GM23338 (cell line): ENCODE results near the gene ARID3B. TPM values are rescaled to one million over a fixed set of nuclear protein-coding genes. Genes with fewer than 3 reads are reported as not detected.
"Not testable (repeated sequence)": the region's sequence is repeated elsewhere in the genome, so short reads cannot be mapped to it uniquely, and the experiment has no call there.

Source experiments
- ATAC-seq: fragments of 200-7000 bp; cut with Tn5 transposase; 3 replicates; pipeline ENCODE4 v1.9.1; 2020
- DNase-seq: peaks from one replicate; pipeline ENCODE4 v3.0.0-alpha.2; 2015; ENCODE audit warnings: low spot score
- H2AFZ ChIP-seq: fragments of 200-600 bp; sonication (generic); 2 replicates; pipeline ENCODE4 v1.8.0; 2016; ENCODE audit warnings: antibody characterized with exemption, mild to moderate bottlenecking, moderate library complexity
- H3F3A ChIP-seq: fragments of 200-600 bp; sonication (generic); replicated peaks from 2 replicates; pipeline ENCODE4 v1.8.0; 2017; ENCODE audit warnings: antibody characterized with exemption, mixed run types, low read depth
- H3K27ac ChIP-seq: fragments of 200-600 bp; sonication (generic); 2 replicates; pipeline ENCODE4 v1.6.1; 2016; ENCODE audit warnings: low read depth
- H3K27me3 ChIP-seq: fragments of 200-600 bp; sonication (generic); 2 replicates; pipeline ENCODE4 v1.8.0; 2016; ENCODE audit warnings: mild to moderate bottlenecking, mixed run types, moderate library complexity; ENCODE audit not compliant: insufficient read depth
- H3K36me3 ChIP-seq: fragments of 200-600 bp; sonication (generic); 2 replicates; pipeline ENCODE4 v1.8.0; 2016; ENCODE audit warnings: mild to moderate bottlenecking; ENCODE audit not compliant: insufficient read depth
- H3K4me1 ChIP-seq: fragments of 200-600 bp; sonication (generic); 2 replicates; pipeline ENCODE4 v1.8.0; 2016; ENCODE audit warnings: mild to moderate bottlenecking, moderate library complexity; ENCODE audit not compliant: insufficient read depth
- H3K4me2 ChIP-seq: fragments of 200-600 bp; sonication (generic); 2 replicates; pipeline ENCODE4 v1.7.1; 2017; ENCODE audit warnings: mixed run types
- H3K4me3 ChIP-seq: fragments of 200-600 bp; sonication (generic); 2 replicates; pipeline ENCODE4 v1.6.1; 2016; ENCODE audit warnings: mixed run types
- H3K79me2 ChIP-seq: fragments of 200-600 bp; sonication (generic); replicated peaks from 2 replicates; pipeline ENCODE4 v1.8.0; 2017; ENCODE audit warnings: mild to moderate bottlenecking; ENCODE audit not compliant: insufficient read depth
- H3K9me2 ChIP-seq: fragments of 200-600 bp; sonication (generic); 2 replicates; pipeline ENCODE4 v1.8.0; 2017; ENCODE audit not compliant: insufficient read depth
- H4K20me1 ChIP-seq: fragments of 200-600 bp; sonication (generic); replicated peaks from 2 replicates; pipeline ENCODE4 v1.8.0; 2017; ENCODE audit warnings: mild to moderate bottlenecking; ENCODE audit not compliant: insufficient read depth
- H3K27ac Mint-ChIP-seq: 2 replicates; pipeline ENCODE4 v1.8.0; 2020; ENCODE audit warnings: inconsistent platforms, mild to moderate bottlenecking, moderate library complexity, mixed read lengths
- H3K27me3 Mint-ChIP-seq: 3 replicates; pipeline ENCODE4 v1.8.0; 2022; ENCODE audit warnings: low read depth, mild to moderate bottlenecking, moderate library complexity, mixed read lengths, inconsistent platforms; ENCODE audit not compliant: insufficient read depth, poor library complexity
- H3K36me3 Mint-ChIP-seq: 3 replicates; pipeline ENCODE4 v1.8.0; 2021; ENCODE audit warnings: low read depth, mild to moderate bottlenecking, inconsistent platforms, moderate library complexity, mixed read lengths
- H3K4me1 Mint-ChIP-seq: 3 replicates; pipeline ENCODE4 v1.8.0; 2020; ENCODE audit warnings: mild to moderate bottlenecking, inconsistent platforms, mixed read lengths
- H3K4me3 Mint-ChIP-seq: 3 replicates; pipeline ENCODE4 v1.8.0; 2021; ENCODE audit warnings: moderate library complexity, mild to moderate bottlenecking, inconsistent platforms, mixed read lengths
- H3K9me3 Mint-ChIP-seq: 3 replicates; pipeline ENCODE4 v1.8.0; 2020; ENCODE audit warnings: moderate library complexity, mild to moderate bottlenecking, inconsistent platforms, mixed read lengths
- CREB1 ChIP-seq: fragments of 250-450 bp; sonication (Bioruptor Pico); IDR thresholded peaks from 2 replicates; pipeline ENCODE4 v1.5.0; 2020; ENCODE audit warnings: low read depth, mild to moderate bottlenecking, moderate library complexity
- EZH2 ChIP-seq: fragments of 200-600 bp; sonication (generic); IDR thresholded peaks from one replicate; pipeline ENCODE4 v1.8.0; 2017; ENCODE audit warnings: antibody characterized with exemption, mild to moderate bottlenecking, low read depth; ENCODE audit not compliant: unreplicated experiment
- EZH2phosphoT487 ChIP-seq: fragments of 200-600 bp; sonication (generic); IDR thresholded peaks from one replicate; pipeline ENCODE4 v1.8.1; 2018; ENCODE audit warnings: antibody characterized with exemption; ENCODE audit not compliant: unreplicated experiment
- POLR2AphosphoS5 ChIP-seq: IDR thresholded peaks from 2 replicates; pipeline ENCODE4 v1.6.1; 2016; ENCODE audit warnings: antibody characterized with exemption, low read depth
- STAT1 ChIP-seq: IDR thresholded peaks from one replicate; pipeline ENCODE4 v1.6.1; 2016; ENCODE audit warnings: antibody characterized with exemption; ENCODE audit not compliant: unreplicated experiment
- polyA plus RNA-seq: library from polyadenylated mRNA; unstranded; fragments of >200 nt; fragmentation: Nextera tagmentation; extraction: Ambion mirVana; gene quantifications from 2 replicates; pipeline ENCODE4 v1.2.1, GENCODE V29; 2016
- total RNA-seq: library from RNA; depleted of rRNA; stranded (reverse); fragments of >200 nt; shearing (Covaris generic); gene quantifications from 2 replicates; pipeline ENCODE4 v1.2.3, GENCODE V29; 2014
- TF ChIP-seq, protein P1 (sequence below): fragments of 250-450 bp; sonication (Bioruptor Pico); IDR thresholded peaks from 2 replicates; pipeline ENCODE4 v1.5.0; 2020; ENCODE audit warnings: mild to moderate bottlenecking, moderate library complexity
- TF ChIP-seq, protein P2 (sequence below): IDR thresholded peaks from one replicate; pipeline ENCODE4 v1.6.1; 2018; ENCODE audit warnings: antibody characterized with exemption; ENCODE audit not compliant: unreplicated experiment

ARID3B gene
- total and polyA plus RNA-seq, 2 experiments from 2014 or later, result 65.5 to 147 TPM

DNA sequence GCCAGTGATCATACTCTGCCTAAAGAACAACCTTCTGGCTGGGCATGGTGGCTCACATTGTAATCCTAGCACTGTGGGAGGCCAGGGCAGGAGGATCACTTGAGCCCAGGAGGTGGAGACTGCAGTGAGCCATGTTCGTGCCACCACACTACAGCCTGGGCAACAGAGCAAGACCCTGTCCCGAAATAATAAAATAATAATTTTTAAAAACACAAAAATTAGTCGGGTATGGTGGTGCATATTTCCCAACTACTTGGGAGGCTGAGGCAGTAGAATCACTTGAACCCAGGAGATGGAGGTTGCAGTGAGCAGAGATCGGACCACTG, 34.5 kb upstream of the ARID3B start (continued):
- TF ChIP-seq, protein P1, sequence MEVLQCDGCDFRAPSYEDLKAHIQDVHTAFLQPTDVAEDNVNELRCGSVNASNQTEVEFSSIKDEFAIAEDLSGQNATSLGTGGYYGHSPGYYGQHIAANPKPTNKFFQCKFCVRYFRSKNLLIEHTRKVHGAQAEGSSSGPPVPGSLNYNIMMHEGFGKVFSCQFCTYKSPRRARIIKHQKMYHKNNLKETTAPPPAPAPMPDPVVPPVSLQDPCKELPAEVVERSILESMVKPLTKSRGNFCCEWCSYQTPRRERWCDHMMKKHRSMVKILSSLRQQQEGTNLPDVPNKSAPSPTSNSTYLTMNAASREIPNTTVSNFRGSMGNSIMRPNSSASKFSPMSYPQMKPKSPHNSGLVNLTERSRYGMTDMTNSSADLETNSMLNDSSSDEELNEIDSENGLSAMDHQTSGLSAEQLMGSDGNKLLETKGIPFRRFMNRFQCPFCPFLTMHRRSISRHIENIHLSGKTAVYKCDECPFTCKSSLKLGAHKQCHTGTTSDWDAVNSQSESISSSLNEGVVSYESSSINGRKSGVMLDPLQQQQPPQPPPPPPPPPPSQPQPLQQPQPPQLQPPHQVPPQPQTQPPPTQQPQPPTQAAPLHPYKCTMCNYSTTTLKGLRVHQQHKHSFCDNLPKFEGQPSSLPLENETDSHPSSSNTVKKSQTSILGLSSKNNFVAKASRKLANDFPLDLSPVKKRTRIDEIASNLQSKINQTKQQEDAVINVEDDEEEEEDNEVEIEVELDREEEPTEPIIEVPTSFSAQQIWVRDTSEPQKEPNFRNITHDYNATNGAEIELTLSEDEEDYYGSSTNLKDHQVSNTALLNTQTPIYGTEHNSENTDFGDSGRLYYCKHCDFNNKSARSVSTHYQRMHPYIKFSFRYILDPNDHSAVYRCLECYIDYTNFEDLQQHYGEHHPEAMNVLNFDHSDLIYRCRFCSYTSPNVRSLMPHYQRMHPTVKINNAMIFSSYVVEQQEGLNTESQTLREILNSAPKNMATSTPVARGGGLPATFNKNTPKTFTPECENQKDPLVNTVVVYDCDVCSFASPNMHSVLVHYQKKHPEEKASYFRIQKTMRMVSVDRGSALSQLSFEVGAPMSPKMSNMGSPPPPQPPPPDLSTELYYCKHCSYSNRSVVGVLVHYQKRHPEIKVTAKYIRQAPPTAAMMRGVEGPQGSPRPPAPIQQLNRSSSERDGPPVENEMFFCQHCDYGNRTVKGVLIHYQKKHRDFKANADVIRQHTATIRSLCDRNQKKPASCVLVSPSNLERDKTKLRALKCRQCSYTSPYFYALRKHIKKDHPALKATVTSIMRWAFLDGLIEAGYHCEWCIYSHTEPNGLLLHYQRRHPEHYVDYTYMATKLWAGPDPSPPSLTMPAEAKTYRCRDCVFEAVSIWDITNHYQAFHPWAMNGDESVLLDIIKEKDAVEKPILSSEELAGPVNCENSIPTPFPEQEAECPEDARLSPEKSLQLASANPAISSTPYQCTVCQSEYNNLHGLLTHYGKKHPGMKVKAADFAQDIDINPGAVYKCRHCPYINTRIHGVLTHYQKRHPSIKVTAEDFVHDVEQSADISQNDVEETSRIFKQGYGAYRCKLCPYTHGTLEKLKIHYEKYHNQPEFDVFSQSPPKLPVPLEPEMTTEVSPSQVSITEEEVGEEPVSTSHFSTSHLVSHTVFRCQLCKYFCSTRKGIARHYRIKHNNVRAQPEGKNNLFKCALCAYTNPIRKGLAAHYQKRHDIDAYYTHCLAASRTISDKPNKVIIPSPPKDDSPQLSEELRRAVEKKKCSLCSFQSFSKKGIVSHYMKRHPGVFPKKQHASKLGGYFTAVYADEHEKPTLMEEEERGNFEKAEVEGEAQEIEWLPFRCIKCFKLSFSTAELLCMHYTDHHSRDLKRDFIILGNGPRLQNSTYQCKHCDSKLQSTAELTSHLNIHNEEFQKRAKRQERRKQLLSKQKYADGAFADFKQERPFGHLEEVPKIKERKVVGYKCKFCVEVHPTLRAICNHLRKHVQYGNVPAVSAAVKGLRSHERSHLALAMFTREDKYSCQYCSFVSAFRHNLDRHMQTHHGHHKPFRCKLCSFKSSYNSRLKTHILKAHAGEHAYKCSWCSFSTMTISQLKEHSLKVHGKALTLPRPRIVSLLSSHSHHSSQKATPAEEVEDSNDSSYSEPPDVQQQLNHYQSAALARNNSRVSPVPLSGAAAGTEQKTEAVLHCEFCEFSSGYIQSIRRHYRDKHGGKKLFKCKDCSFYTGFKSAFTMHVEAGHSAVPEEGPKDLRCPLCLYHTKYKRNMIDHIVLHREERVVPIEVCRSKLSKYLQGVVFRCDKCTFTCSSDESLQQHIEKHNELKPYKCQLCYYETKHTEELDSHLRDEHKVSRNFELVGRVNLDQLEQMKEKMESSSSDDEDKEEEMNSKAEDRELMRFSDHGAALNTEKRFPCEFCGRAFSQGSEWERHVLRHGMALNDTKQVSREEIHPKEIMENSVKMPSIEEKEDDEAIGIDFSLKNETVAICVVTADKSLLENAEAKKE (CRISPR knock-in tag), result no peak
- no peak for TF ChIP-seq EZH2

DNA sequence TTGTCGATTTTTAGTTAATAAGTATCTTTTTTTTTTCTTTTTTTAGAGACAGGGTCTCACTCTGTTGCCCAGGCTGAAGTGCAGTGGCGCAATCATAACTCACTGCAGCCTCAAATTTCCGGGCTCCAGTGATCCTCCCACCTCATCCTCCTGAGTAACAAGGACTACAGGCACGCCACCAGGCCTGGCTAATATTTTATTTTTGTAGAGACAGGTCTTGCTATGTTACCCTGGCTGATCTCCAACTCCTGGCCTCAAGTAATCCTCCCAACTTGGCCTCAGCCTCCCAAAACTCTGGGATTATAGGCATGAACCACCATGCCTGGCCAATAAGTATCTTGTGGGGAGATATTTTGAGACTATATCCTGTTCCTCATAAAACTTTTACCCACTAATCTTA, 29.4 kb upstream of the ARID3B start:
- no peaks in the 10 kb centered on the region for H3K36me3 Mint-ChIP-seq
- no peak overlapping the region for H3K27ac ChIP-seq
- no peak for DNase-seq
- no peak for ATAC-seq
- H3K9me2 ChIP-seq, result no peaks in the 10 kb centered on the region
- TF ChIP-seq STAT1, result no peak
- no peak for TF ChIP-seq POLR2AphosphoS5
- TF ChIP-seq CREB1 (CRISPR knock-in tag), result no peak
- no peak for TF ChIP-seq EZH2phosphoT487
- TF ChIP-seq, protein P2, sequence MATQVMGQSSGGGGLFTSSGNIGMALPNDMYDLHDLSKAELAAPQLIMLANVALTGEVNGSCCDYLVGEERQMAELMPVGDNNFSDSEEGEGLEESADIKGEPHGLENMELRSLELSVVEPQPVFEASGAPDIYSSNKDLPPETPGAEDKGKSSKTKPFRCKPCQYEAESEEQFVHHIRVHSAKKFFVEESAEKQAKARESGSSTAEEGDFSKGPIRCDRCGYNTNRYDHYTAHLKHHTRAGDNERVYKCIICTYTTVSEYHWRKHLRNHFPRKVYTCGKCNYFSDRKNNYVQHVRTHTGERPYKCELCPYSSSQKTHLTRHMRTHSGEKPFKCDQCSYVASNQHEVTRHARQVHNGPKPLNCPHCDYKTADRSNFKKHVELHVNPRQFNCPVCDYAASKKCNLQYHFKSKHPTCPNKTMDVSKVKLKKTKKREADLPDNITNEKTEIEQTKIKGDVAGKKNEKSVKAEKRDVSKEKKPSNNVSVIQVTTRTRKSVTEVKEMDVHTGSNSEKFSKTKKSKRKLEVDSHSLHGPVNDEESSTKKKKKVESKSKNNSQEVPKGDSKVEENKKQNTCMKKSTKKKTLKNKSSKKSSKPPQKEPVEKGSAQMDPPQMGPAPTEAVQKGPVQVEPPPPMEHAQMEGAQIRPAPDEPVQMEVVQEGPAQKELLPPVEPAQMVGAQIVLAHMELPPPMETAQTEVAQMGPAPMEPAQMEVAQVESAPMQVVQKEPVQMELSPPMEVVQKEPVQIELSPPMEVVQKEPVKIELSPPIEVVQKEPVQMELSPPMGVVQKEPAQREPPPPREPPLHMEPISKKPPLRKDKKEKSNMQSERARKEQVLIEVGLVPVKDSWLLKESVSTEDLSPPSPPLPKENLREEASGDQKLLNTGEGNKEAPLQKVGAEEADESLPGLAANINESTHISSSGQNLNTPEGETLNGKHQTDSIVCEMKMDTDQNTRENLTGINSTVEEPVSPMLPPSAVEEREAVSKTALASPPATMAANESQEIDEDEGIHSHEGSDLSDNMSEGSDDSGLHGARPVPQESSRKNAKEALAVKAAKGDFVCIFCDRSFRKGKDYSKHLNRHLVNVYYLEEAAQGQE, result no peak
- no peaks in the 10 kb centered on the region for H3K36me3 ChIP-seq
- H3K4me3 ChIP-seq, result no peak overlapping the region
- H3K9me3 Mint-ChIP-seq, result no peaks in the 10 kb centered on the region
- H3K4me1 ChIP-seq, result no peaks in the 10 kb centered on the region
- no peaks in the 10 kb centered on the region for H4K20me1 ChIP-seq
- no peak overlapping the region for H3K4me3 Mint-ChIP-seq
- no peaks in the 10 kb centered on the region for H3K27me3 Mint-ChIP-seq
- no peak overlapping the region for H3K4me2 ChIP-seq
- no peaks in the 10 kb centered on the region for H3F3A ChIP-seq
- H2AFZ ChIP-seq, result no peak overlapping the region
- no peaks in the 10 kb centered on the region for H3K79me2 ChIP-seq
- H3K27me3 ChIP-seq, result no peaks in the 10 kb centered on the region
- H3K27ac Mint-ChIP-seq, result no peak overlapping the region
- H3K4me1 Mint-ChIP-seq, result no peaks in the 10 kb centered on the region

DNA sequence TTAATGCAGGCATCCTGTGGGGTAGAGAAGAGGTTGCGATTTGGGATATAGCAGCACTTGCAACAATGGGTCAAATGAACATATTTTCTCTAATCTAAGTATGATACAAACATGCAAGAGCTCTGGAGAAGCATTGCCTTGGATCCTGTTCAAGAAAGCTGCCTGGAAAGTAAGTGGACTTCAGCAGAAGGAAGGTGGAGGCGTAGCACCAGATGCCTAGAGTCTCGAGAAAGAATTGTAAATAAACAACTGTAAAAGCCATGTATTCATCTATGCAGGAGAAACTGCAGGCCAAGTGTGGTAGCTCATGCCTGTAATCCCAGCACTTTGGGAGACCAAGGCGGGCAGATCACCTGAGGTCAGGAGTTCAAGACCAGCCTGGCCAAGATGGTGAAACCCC, 27.0 kb upstream of the ARID3B start:
- H3K9me2 ChIP-seq, H3K27ac ChIP-seq, H3K36me3 Mint-ChIP-seq, H3K4me1 Mint-ChIP-seq, H2AFZ ChIP-seq, H3K36me3 ChIP-seq, H3F3A ChIP-seq, H3K4me3 ChIP-seq, H3K27me3 Mint-ChIP-seq, H3K4me1 ChIP-seq, H3K27me3 ChIP-seq, H3K4me3 Mint-ChIP-seq, DNase-seq, H4K20me1 ChIP-seq, H3K9me3 Mint-ChIP-seq, H3K27ac Mint-ChIP-seq, H3K79me2 ChIP-seq, ATAC-seq, H3K4me2 ChIP-seq: not testable (repeated sequence)
